GM19043 (cell line): ENCODE data around the gene ALX3.

Experiments
- ATAC-seq: cut with Tn5 transposase; IDR thresholded peaks from one replicate; pipeline ENCODE4 v1.9.1; 2021; ENCODE audit warnings: low read depth; ENCODE audit not compliant: unreplicated experiment

ALX3 gene

DNA sequence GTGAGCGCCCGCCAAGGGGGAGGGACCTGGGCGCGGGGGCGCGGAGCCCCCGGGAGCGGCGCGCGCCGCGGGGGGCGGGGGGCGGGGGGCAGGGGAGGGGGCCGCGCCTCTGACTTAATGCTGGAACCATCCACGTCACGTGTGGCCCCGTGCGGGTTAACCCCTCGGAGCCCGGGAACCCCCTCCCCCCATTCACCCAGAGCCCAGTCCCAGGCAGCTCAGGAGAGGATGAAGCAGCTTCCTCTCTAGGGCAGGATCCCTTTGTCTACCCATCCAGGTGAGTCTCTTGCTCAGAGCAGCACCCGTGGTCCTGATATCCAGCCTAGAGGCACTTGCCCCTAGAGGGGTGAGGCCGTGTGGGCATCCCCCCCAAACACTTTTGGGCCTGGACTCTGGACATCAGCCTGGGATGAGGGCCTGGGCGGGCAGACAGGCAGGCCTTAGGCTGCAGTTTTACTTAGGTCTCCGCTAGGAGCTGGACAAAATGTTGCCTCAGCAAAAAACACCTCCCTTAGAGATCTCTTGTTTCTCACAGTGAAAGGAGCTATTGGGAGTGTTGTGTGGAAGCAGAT lies at the start of gene ALX3:
Gene ALX3, minus strand, starts transcription at position 2 of the 572 bp plus-strand sequence. CDS start 60 bp downstream, outside the sequence.
- ATAC-seq, result no peak

GRCh38 chr1:110119843-110120242 lies 49.4 kb upstream of the ALX3 start:
- ATAC-seq, result no peak

- no peak for ATAC-seq
Measured at GRCh38 chr1:110118636-110119396, 48.3 kb upstream of the ALX3 start.

GRCh38 chr1:110114784-110115183 lies 44.3 kb upstream of the ALX3 start:
- ATAC-seq, result no peak

- ATAC-seq, result no peak
Measured at GRCh38 chr1:110114173-110114572, 43.7 kb upstream of the ALX3 start.

- no peak for ATAC-seq
Measured at GRCh38 chr1:110113551-110113950, 43.1 kb upstream of the ALX3 start.

GRCh38 chr1:110112656-110113055 lies 42.2 kb upstream of the ALX3 start:
- no peak for ATAC-seq

GRCh38 chr1:110112143-110112542 lies 41.7 kb upstream of the ALX3 start, which contains the start of gene UBL4B:
TSS of gene UBL4B (plus strand) at chr1:110112443. CDS start at chr1:110112535, 92 bp downstream.
- ATAC-seq, result no peak

DNA sequence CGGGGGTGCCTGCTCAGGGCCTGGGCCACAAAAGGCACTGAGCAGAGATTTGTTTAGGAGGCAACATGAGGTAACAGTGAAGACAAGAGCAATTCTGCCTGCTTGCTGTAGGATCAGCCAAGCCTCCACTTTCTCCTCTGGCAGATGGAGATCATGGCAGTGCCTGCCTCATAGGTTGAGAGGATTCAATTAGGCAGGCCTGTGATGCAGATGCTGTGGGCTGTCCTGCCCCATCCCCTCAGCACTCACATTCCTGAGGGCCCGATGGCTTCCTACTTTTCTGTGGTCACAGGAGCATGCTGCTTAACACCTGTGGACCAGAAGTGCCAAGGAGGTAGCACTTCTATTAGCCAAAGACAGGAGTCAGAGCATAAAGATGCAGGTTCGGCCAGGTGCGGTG lies 40.6 kb upstream of the ALX3 start:
- no peak for ATAC-seq

DNA sequence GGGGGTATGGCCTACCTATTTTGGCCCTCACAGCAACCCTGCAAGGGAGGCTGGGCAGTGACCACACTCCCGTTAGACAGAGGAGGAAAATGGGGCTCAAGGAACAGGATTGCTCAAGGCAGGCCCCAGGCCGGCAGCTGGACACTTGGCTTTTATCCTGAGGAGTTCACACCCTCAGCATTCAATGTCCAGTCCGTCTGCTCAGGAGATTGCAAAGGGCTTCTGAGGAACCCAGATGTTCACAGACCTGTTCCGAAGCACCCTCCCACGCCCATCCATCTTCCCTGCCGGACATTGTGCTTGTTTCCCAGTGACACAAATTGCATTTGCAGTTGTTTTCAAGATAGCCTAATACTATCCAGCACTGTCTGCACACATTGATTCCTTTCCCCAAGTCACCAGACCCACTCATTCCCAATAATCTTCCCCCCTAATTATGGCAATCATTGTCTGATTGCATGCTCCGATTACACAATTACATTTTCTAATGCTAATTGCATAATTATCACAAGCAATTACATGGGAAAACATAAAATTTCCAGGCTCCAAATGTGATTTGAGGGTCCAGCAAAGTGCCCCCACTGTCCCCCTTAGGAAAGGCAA lies 37.5 kb upstream of the ALX3 start:
- no peak for ATAC-seq

DNA sequence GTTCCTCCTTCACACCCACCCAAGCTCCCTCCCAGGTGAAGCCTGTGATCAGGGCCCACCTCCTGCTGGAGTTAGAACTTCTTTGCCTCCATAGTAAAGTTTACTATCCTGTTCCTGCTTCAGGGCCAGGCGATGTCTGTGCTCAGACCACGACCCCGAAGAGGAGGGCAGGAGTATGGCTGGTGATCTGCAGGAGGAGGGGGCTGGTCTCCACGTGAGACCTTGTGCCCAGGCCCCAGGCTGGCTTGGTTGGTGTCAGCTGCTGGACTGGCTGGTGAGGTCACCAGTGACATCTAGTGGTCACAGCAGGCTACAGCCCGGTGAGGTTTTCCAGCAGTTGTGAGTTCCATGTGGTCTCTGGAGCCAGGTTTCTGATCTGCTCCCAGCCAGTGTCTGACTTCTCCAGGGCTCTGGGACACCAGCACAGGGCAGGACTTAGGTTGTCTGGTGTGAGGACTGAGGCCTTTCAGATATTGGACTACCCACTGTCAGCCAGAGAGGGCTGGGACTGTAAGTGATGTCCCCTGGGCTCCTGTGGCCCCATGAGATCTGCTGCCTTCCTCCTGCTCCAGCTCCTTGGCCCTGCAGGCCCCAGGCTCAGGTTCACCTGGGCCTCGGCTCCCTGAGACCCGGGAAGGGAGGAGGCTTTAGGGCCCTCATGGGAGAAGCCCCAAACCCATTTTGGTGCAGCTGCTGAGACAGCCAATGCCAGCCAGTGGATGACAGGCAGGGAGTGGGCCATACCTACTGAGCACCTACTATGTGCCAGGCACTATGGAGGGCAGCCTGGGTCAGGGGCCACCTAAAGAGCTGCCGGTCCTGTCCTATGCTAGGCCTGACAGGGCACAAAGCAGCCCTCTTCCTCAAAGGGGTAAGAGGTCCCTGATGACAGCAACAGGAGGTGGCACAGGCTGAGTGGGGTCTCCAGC lies 35.8 kb upstream of the ALX3 start:
- ATAC-seq, result no peak

DNA sequence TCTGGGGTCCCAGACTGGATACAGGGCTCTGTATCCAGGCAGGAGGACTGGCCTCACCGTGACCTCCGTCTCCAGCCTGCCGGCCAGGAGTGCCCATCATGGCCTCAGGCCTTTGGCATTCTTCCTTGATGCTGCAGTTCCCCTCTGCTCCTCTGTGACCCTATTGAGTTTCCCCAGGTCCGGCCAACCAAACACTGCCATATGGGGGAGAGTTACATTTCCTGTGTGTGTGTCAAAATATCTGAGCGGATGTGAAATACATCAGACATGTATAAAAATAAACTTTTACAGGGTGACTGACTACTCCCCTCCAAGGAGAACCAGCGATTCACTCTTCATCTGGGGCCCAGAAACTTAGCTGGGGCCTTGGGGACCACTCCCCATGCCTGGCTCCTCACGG lies 31.6 kb upstream of the ALX3 start:
- ATAC-seq, result no peak

DNA sequence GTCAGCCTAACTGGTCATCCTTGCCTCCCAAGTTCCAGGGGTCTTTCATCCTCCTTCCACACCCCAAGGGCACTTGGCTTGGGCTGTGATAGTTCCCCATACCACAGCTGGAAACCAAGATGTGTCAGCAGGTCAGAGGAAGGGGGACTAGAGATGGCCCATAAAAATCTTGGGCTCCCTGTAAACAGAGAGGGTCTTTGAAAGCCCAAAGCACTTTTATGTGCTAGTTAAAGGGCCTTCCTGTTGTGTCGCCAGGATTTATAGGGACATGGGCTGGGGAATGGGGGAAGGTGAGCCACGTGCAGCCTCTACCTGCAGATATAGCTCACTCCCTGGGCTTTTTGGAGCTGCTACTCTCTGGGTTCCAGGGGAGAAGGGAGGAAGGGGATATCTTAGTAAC lies 29.9 kb upstream of the ALX3 start:
- ATAC-seq, result no peak

DNA sequence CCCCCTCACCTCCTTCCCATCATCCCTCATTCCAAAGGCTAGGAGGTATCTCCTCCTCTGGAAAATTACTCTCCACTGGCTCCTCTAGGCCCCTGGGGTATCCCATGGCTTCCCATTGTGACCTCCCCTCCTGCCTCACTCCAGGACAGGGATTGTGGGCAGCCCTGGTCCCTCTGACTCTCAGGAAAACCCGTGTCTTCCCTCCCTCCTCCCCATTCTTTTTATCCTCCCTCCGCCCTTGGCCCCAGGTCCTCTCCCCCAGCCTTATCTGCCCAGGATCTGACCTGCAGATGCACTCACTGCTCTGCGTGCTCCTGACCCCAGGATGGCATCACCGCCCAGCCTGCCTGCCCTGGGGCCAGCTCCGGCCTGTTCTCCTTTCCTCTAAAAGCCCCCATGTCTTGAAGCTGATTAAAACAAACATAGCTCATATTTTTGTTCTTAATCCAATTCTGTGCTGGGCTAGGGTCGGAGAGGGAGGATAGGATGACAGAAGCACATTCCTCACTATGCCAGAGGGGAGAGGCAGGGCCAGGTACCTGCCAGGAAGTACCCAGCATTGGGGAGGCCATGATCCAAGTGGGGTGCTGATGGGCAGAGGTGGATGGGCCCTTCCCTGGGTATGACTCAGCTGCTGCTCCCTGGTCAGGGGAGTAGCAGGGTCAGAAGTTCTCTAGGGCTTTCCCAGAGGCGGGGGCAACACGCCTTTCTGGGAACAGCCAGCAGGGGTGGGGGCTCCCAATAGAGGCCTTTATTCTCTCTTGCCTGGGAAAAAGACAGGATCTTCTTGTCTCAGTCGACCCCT lies 28.0 kb upstream of the ALX3 start:
- ATAC-seq, result no peak

DNA sequence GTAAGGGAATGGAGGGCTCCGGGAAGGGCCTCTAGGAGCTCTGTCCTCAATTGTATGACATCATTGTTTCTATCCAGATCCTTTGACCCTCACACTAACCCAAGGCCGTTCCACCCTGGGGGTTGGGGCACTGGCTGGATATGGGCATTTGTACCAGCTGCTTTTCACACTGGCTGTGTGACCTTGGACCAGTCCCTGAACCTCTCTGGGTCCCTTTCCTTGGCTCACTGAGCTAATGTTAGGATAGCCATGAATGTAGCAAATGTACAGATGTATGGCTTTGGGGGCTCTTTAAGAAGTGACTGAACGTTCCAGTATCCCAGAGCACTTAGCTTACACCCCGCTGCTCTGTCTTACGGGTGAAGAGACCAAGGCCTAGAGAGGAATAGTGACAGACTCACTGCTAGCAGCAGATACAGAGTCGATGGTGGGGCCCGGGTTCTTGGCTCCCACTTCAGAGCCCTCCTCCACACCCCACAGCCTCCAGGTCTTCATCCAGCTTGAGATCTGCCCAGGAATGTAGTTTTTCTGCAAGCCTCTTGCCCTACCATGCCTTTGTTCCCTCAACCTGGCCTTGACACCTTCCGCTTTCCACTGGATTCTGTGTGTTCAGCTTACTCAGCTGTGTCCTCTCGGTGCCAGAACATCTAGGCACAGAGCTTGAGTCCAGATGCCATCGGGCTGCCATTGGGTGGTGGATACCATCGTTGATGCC lies 27.2 kb upstream of the ALX3 start:
- ATAC-seq, result no peak

DNA sequence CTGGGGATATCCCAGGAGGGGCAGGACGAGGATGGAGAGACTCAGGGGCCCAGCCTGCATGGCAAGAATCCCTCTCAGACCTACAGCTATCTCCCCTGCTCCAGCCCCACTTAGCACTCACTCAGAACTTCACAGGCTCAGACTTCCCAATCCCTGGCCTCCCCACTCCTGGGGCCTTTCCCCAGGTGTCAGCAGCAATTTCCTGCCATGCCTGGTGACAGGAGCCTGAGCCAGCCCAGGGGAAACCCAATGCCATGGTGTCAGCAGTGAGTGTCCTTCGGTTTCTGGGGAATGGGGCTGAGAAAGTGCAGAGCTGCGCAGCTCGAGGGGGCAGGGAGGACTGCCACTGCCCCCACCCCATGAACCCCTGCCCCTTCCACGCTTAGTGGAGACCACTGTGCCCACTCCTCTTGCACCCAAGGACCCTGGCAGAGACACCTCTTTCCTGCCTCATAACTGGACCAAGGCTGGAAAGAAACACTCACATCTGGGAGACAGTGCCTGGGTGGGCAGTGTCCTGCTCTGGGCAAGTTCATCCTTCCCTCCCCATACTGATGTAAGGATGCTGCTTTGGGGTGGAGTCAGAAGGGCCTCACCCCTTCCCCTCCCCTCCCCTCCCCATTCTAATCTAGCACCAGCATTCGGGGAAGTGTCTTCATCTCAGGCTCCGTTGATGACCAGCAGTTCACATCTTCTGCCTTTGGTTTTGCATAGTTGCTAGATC lies 24.6 kb upstream of the ALX3 start:
- no peak for ATAC-seq

DNA sequence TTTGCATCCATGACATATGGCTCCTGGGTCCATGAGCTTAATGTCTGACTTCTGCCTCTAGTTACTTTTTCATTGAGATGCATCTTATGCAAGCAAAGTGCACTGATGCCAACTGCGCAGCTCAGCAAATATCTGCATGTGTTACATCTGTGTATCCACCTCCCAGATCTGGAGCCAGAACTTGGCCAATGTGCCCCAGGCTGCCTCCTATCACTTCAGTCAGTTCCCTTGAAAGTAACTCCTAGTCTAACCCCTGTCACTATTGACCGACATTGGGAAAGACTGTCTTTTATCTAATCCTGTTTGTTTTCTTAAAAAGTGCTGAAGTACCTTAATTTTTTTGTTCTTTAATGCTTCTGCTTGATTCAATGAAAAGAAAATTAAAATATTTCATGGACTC lies 22.5 kb upstream of the ALX3 start:
- ATAC-seq, result no peak

GRCh38 chr1:110091791-110092190 lies 21.3 kb upstream of the ALX3 start:
- no peak for ATAC-seq

- no peak for ATAC-seq
Measured at GRCh38 chr1:110091381-110091780, 20.9 kb upstream of the ALX3 start.
